COLO668 (cell line): ENCODE data around the gene RPL35A.

Source experiments
- DNase-seq: peaks from one replicate; lab custom pipeline; 2025; ENCODE audit not compliant: unreplicated experiment; lab: John Stamatoyannopoulos, UW

Gene RPL35A

DNA sequence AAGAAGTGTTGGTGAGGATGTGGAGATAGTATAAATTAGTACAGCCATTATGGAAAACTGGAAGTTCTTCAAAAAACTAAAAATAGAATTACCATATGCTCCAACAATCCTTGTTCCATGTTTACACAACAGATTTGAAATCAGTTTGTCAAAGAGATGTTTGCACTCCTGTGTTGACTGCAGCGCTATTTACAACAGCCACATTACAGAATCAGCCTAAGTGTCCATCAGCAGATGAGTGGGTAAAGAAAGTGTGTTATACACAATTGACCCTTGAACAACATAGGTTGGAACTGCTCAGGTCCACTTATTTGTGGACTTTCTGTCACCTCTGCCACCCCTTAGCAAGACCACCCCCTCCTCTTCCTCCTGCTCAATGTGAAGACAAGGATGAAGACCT lies 44.7 kb downstream of the RPL35A start:
- DNase-seq, result no peak

DNA sequence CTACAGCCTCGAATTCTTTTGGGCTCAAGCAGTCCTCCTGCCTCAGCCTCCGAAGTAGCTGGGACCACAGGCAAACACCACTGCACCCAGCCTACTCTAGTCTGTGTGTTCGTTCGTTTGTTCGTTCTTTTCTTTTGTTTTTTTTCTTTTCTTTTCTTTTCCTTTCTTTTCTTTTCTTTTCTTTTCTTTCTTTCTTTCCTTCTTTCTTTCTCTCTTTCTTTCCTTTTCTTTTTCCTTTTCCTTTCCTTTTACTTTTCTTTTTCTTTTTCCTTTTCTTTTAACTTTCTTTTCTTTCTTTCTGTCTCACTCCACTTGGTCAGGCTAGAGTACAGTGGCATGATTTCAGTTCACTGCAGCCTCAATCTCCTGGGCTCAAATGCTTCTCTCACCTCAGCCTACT lies 46.9 kb downstream of the RPL35A start:
- DNase-seq, result no peak

DNA sequence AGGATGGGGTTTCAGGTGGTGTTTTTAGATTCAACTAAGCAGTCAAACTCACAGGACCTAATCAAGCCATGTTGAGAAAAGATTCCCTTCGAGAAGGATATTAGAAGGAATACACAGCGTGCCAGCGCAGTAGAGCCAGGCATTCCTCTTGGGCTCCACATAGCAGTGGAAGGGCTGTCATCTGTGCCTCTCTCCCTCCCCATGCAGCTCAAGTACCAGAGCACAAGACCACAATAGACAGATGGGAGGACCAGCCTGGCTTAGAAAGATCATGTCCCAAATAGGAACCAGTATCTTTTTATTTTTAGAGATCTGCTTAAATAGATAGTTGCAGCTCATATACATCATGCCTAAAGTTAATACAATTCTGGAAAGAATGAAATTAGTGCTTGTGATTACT lies 47.9 kb downstream of the RPL35A start:
- no peak for DNase-seq
